ENCODE data around the gene SEMA3D.

- no peak for TF ChIP-seq POLR2AphosphoS5 (IDR thresholded peaks at IDR 0.05)
- no peak for TF ChIP-seq CTCF (IDR thresholded peaks at IDR 0.05)
- TF ChIP-seq POLR2A (IDR thresholded peaks at IDR 0.05) = no peak
These were observed 32.4 kb downstream of the SEMA3D start for GRCh38 chr7:85154282-85154937.

Measured in prostate gland (tissue), 2 donors.